NT2/D1 (cell line): ENCODE measurements around the gene FBXW4.

Experiments used
- SUZ12 ChIP-seq: IDR thresholded peaks from 2 replicates; pipeline ENCODE4 v1.6.1; 2011; ENCODE audit not compliant: insufficient read length, insufficient read depth; ENCODE audit errors: extremely low read depth
- YY1 ChIP-seq: IDR thresholded peaks from 2 replicates; pipeline ENCODE4 v1.6.1; 2011; ENCODE audit not compliant: insufficient read length, insufficient read depth
- ZNF274 ChIP-seq: IDR thresholded peaks from 2 replicates; pipeline ENCODE4 v1.6.1; 2011; ENCODE audit warnings: mild to moderate bottlenecking, low read depth, low read length

DNA sequence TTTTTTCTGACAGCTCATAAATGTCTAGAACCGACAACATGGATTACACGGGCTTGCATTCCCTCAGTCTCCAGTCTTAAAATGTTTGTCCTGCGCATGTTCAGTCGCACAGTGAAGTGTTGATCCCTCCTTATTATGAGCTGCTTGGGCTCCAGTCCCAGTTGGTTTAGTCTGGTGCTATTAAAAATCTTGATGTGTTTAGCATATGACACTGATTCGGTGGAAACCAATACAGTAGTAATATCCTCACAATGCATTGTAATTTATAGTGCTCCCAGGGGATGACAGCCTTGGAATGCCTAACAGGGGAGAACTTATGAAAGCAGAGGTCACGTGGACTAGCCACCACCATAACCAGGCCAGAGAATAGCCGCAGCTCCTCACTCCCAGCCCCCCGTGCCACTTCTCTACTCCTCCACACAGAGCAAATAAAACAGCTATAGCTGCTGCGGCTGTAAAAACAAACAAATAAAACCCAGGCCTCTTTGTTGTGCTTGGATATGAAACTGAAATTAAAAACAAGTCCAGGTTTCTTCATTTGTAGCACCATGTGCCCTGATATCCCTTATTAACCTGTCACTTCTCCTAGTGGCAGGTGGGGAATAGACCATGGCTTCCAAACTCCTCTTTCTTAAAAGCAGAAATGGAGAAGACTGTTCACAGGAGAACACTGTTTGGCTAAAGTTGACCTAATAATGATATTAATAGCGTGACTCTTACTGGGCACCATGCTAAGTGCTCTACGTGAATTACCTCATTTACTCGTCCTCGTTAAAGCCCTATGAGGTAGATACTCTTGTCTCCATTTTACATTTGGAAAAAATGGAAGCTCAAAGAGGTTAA is 99.2 kb downstream of the FBXW4 start:
- no peak for TF ChIP-seq ZNF274
- no peak for TF ChIP-seq SUZ12
- no peak for TF ChIP-seq YY1
